Astrocyte of the spinal cord (primary cell): ENCODE measurements around the gene MOSMO.
"Not testable (repeated sequence)": the region's sequence is repeated elsewhere in the genome, so short reads cannot be mapped to it uniquely, and the experiment has no call there.

Source experiments
- DNase-seq: peaks from one replicate; pipeline ENCODE4 v3.0.0; 2011; ENCODE audit warnings: low read depth, low spot score
- H3K4me3 ChIP-seq: 2 replicates; pipeline ENCODE4 v1.5.1; 2011; ENCODE audit warnings: low read depth, mild to moderate bottlenecking, low read length, moderate library complexity
- in situ Hi-C: cut with HindIII; loops from 2 replicates; pipeline ENCODE4 v1.10.0; 2017; ENCODE audit warnings: low sequenced_read_pairs
- TF ChIP-seq, protein P1 (sequence below): IDR thresholded peaks from 2 replicates; pipeline ENCODE4 v1.5.1; 2012; ENCODE audit warnings: low read depth, mild to moderate bottlenecking, low read length, inconsistent platforms

The MOSMO gene

DNA sequence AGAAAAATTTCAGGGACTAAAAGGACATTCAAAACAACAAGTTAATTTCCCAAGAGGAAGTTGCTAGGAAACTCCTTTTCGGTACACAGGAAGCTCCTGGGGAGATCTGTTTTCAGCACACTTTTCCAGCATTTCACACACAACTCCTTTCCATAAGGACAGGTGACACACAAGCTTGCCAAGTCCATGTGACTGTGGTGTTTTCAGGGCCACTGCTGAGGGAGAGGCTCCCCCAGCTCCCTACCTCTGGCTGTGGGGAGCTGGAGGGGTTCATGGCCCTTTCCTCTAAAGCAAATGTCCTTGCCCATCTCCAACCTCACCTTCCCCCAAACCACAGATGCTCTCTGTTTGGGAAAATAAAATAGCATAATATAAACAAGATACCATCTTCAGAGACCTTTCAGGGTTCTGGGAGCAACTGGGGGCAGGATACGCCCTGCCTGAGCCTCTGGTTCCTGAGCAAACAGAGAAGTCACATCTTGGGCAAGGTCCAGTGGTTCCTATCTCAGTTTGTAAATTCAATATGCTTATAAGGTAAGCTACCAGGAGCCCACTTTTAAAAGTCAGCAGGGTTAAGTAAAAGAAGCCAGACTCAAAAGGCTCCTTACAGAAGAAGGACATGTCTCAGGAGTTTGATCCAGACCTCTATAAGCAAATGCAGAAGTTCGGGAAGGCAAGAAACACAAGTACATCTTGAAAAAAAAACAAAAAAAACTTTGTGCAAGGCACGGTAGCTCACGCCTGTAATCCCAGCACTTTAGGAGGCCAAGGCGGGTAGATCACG lies 10.0 kb upstream of the MOSMO start:
- no peak for DNase-seq

DNA sequence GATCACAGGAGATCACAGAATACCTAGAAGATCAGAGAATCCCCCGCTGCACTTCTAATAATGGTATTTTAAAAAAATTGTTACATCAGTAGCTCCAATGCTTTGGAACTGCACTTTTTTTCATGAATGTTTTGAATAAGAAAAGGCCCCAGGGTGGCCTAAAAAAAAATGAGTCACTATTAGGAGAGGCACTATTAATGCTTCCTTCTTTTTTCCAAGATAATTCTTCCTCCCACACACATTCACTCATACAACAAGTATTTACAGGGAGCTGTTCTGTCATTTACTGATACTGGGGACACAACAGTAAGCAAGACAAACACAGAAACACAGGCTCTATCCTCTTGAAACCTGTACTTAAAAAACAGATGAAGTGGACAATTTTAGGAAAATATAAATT lies 6.3 kb upstream of the MOSMO start:
- peak; percentile 17 for DNase-seq
- in situ Hi-C loops: no loop called here
- TF ChIP-seq, protein P1, sequence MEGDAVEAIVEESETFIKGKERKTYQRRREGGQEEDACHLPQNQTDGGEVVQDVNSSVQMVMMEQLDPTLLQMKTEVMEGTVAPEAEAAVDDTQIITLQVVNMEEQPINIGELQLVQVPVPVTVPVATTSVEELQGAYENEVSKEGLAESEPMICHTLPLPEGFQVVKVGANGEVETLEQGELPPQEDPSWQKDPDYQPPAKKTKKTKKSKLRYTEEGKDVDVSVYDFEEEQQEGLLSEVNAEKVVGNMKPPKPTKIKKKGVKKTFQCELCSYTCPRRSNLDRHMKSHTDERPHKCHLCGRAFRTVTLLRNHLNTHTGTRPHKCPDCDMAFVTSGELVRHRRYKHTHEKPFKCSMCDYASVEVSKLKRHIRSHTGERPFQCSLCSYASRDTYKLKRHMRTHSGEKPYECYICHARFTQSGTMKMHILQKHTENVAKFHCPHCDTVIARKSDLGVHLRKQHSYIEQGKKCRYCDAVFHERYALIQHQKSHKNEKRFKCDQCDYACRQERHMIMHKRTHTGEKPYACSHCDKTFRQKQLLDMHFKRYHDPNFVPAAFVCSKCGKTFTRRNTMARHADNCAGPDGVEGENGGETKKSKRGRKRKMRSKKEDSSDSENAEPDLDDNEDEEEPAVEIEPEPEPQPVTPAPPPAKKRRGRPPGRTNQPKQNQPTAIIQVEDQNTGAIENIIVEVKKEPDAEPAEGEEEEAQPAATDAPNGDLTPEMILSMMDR: no peak
- no peak overlapping the region for H3K4me3 ChIP-seq

More for the DNA sequence above, 10.0 kb upstream of the MOSMO start:
- H3K4me3 ChIP-seq: no peak overlapping the region
- in situ Hi-C loops: no loop called here
- TF ChIP-seq, protein P1: no peak

DNA sequence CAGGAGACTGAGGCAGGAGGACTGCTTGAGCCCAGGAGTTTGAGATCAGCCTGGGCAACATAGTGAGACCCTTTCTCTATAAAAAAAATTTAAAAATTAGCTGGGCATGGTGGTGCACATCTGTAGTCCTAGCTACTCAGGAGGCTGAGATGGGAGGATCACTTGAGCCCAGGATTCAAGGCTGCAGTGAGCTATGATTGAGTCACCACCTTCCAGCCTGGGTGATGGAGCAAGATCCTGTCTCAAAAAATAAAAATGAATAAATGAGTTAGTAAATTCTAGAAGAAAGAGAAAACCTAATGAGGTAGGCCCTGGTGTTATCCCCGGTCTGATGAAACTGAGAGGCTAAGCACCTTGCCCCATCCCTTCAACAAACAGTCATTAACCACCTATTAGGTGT lies 5.9 kb upstream of the MOSMO start:
- DNase-seq, H3K4me3 ChIP-seq, in situ Hi-C loops: not testable (repeated sequence)

DNA sequence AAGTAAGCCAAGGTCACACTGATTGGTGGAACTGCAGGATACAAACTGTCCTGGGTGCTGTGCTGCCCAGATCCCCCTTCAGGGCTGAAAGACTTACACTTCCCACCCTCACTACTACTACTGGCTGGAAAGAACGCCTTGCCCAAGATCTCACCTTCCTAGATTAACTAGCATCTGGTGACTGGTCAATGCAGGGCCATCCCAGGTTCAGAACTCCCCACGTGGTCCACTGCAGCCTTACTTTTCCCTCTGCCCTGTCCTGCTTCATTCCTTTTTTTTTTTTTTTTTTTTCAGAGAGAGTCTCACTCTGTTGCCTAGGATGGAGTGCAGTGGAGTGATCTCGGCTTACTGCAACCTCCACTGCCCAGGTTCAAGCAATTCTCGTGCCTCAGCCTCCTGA lies 4.7 kb upstream of the MOSMO start:
- in situ Hi-C loops: no loop called here
- H3K4me3 ChIP-seq: no peak overlapping the region
- TF ChIP-seq, protein P1: no peak
- DNase-seq: no peak

DNA sequence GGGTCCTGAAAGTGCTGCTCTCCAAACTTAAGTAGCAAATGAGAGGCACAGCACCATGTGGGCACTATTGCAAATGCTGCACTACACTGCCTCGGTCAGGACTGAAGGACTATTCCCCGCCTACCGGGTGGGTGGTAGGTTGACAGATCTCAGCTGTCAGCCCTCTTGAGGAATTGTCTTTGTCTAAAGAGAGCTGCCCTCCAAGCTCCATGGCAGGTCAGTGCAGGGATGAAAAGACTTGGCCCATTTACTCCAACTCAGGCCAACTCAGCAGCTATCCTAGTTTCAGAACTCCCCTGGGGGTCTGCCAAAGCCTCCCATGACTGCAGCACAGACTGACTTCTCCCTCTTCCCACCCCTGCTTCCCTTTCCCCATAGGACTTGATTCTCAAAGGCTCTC lies 3.6 kb upstream of the MOSMO start:
- in situ Hi-C loops: no loop called here
- TF ChIP-seq, protein P1: no peak
- no peak overlapping the region for H3K4me3 ChIP-seq

DNA sequence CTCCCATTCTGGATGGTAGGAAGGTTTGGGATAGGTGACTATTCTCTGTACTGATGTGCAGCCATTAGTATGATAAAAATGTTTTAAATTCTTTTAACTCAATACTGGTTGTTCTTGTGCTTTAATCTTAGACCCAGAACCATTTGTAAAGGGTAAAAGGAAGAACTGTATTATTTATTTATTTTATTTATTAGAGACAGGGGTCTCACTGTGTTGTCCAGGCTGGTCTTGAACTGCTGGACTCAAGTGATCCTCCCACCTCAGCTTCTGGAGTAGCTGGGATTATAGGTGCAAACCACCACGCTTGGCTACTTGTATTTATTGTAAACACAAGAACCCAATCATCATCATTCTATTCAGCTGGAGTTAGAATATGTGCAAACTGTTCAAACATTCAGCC lies 2.2 kb upstream of the MOSMO start:
- no peak overlapping the region for H3K4me3 ChIP-seq
- no peak for DNase-seq
- TF ChIP-seq, protein P1: no peak
- in situ Hi-C loops: no loop called here

More for the DNA sequence above, 3.6 kb upstream of the MOSMO start:
- DNase-seq: no peak

DNA sequence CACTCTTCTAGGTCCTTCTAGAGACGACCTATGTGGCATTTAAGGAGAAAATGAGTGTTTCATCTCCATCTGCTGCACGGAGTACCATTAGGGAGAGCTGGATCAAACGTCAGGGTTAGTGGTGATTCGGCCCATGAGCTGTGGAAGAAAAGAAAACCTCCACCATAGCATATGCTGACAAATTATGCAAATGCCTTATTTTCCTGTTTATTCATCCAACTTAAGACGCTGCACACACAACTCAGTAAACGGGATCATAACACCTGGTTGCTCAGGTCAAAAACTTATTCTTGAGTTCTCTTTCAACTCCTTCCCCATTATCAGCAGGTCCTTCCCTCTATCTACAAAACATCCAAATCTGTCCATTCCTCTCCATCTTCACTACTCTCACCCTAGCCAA lies 1.3 kb upstream of the MOSMO start:
- DNase-seq: no peak
- in situ Hi-C loops: no loop called here
- TF ChIP-seq, protein P1: no peak
- no peak overlapping the region for H3K4me3 ChIP-seq
